Common myeloid progenitor, CD34-positive (primary cell): ENCODE measurements around the gene BBOX1.

Experiments
- CTCF ChIA-PET: fragments of 350-600 bp; sonication (Branson Sonifier 250); formaldehyde crosslinking; loops from one replicate; lab custom pipeline; 2021; ENCODE audit warnings: antibody characterized with exemption; lab: Charles Lee
- POLR2A ChIA-PET: fragments of 350-600 bp; sonication (Branson Sonifier 250); formaldehyde crosslinking; loops from one replicate; lab custom pipeline; 2021; ENCODE audit warnings: antibody characterized with exemption; lab: Charles Lee
- DNase-seq, 3 donors: peaks; one replicate each; pipeline versions ENCODE4 v3.0.0 to v3.0.0-alpha.2; 2013
- H3K27ac ChIP-seq, 2 experiments: 1 replicate in 1 of 2; 2 replicates in 1 of 2; pipeline ENCODE4 v1.7.0; 2013; ENCODE audit warnings: inconsistent platforms in 2 of 2, low read length in 2 of 2, mild to moderate bottlenecking in 2 of 2, low read depth in 1 of 2, moderate library complexity in 1 of 2; ENCODE audit not compliant: severe bottlenecking in 2 of 2, insufficient read depth in 1 of 2, poor library complexity in 1 of 2
- H3K27me3 ChIP-seq, 5 experiments: replicated peaks in 2 of 5; 1 replicate in 3 of 5; 2 replicates in 2 of 5; pipeline versions ENCODE4 v1.6.1 to v1.7.0; 2013; ENCODE audit warnings: low read length in 4 of 5, mild to moderate bottlenecking in 2 of 5, moderate library complexity in 2 of 5, inconsistent platforms in 1 of 5; ENCODE audit not compliant: insufficient read depth in 5 of 5, control insufficient read depth in 4 of 5
- H3K36me3 ChIP-seq, 4 experiments: 1 replicate in 2 of 4; 2 replicates in 2 of 4; pipeline versions ENCODE4 v1.6.1 to v1.7.0; 2013; ENCODE audit warnings: low read length in 3 of 4, control low read depth in 1 of 4, mild to moderate bottlenecking in 1 of 4; ENCODE audit not compliant: control insufficient read depth in 4 of 4, insufficient read depth in 4 of 4
- H3K4me1 ChIP-seq, 4 experiments: 1 replicate in 3 of 4; 2 replicates in 1 of 4; pipeline versions ENCODE4 v1.6.1 to v1.7.1; 2013; ENCODE audit warnings: low read length in 3 of 4, mild to moderate bottlenecking in 3 of 4, control low read depth in 1 of 4, inconsistent platforms in 1 of 4, moderate library complexity in 1 of 4; ENCODE audit not compliant: control insufficient read depth in 4 of 4, insufficient read depth in 4 of 4; ENCODE audit errors: control extremely low read depth in 1 of 4
- H3K4me3 ChIP-seq, 7 experiments: 1 replicate in 4 of 7; 2 replicates in 3 of 7; pipeline versions ENCODE4 v1.5.1 to v1.7.0; 2013; ENCODE audit warnings: mild to moderate bottlenecking in 7 of 7, low read length in 6 of 7, moderate library complexity in 6 of 7, inconsistent platforms in 2 of 7, low read depth in 2 of 7, control low read depth in 1 of 7; ENCODE audit not compliant: insufficient read depth in 4 of 7, control insufficient read depth in 1 of 7; ENCODE audit errors: extremely low read depth in 1 of 7
- H3K9me3 ChIP-seq, 5 experiments: 1 replicate in 4 of 5; 2 replicates in 1 of 5; pipeline versions ENCODE4 v1.6.1 to v1.7.1; 2013; ENCODE audit warnings: low read length in 4 of 5, mild to moderate bottlenecking in 2 of 5, inconsistent platforms in 1 of 5, low read depth in 1 of 5, moderate library complexity in 1 of 5; ENCODE audit not compliant: control insufficient read depth in 4 of 5, insufficient read depth in 2 of 5; ENCODE audit errors: control extremely low read depth in 1 of 5
- WGBS: methylation state at CpG from one replicate; pipeline ENCODE4 v1.1.5; 2013; ENCODE audit not compliant: insufficient coverage; 5-methylcytosine and 5-hydroxymethylcytosine counted together

Gene BBOX1

GRCh38 chr11:27141576-27141975, 101.0 kb downstream of the BBOX1 start:
- Histone ChIP-seq H3K4me1 (no peaks in the 10 kb centered on the region), H3K9me3 (peaks cover 0 to 3% (median 0%) of the 10 kb centered on the region in 5 experiments), H3K4me3 (no peak overlapping the region), H3K36me3 (no peaks in the 10 kb centered on the region), H3K27me3 (no peaks in the 10 kb centered on the region), H3K27ac (no peak overlapping the region)
- ChIA-PET CTCF (no interaction called here), POLR2A (no interaction called here)
- WGBS: no CpG with 5 or more reads among the region's 1 CpG
- no peak for DNase-seq

- Histone ChIP-seq H3K4me1 (no peaks in the 10 kb centered on the region), H3K4me3 (no peak overlapping the region), H3K27me3 (no peaks in the 10 kb centered on the region), H3K36me3 (no peaks in the 10 kb centered on the region), H3K9me3 (no peaks in the 10 kb centered on the region), H3K27ac (no peak overlapping the region)
- DNase-seq: no peak
- ChIA-PET CTCF (no interaction called here), POLR2A (no interaction called here)
- WGBS: no CpG with 5 or more reads among the region's 1 CpG
Observed at GRCh38 chr11:27147916-27148315, 107.3 kb downstream of the BBOX1 start.

- Histone ChIP-seq H3K9me3 (no peaks in the 10 kb centered on the region), H3K27ac (no peak overlapping the region), H3K36me3 (no peaks in the 10 kb centered on the region), H3K4me1 (no peaks in the 10 kb centered on the region), H3K27me3 (no peaks in the 10 kb centered on the region), H3K4me3 (no peak overlapping the region)
- DNase-seq: no peak
- ChIA-PET CTCF (no interaction called here), POLR2A (no interaction called here)
Observed at GRCh38 chr11:27148506-27148905, 107.9 kb downstream of the BBOX1 start.

- WGBS: 100% methylated on average over 2 of the region's 2 CpGs
- Histone ChIP-seq H3K4me3 (no peak overlapping the region), H3K27ac (no peak overlapping the region), H3K36me3 (no peaks in the 10 kb centered on the region), H3K9me3 (no peaks in the 10 kb centered on the region), H3K27me3 (no peaks in the 10 kb centered on the region), H3K4me1 (no peaks in the 10 kb centered on the region)
- CTCF ChIA-PET: no interaction called here
- no peak for DNase-seq
- POLR2A ChIA-PET: no interaction called here
Observed at GRCh38 chr11:27150098-27150497, 109.5 kb downstream of the BBOX1 start.

- ChIA-PET POLR2A (no interaction called here), CTCF (interaction anchor here (0.8 kb wide), 1 partner anchor 398 kb away, joined by 3 read pairs; no protein-coding TSS in a partner anchor)
- H3K36me3 ChIP-seq: no peaks in the 10 kb centered on the region
- H3K9me3 ChIP-seq: no peaks in the 10 kb centered on the region
- no peak overlapping the region for H3K27ac ChIP-seq
- H3K4me3 ChIP-seq: no peak overlapping the region
- no peaks in the 10 kb centered on the region for H3K27me3 ChIP-seq
- DNase-seq: no peak
- H3K4me1 ChIP-seq: no peaks in the 10 kb centered on the region
- no CpG with 5 or more reads among the region's 1 CpG for WGBS
Observed at GRCh38 chr11:27153136-27153535, 112.5 kb downstream of the BBOX1 start.

- CTCF ChIA-PET: interaction anchor here (0.6 to 1.5 kb wide), 9 partner anchors 18 to 1177 kb away, joined by 3 to 9 read pairs (median 3); no protein-coding TSS in a partner anchor
Observed at GRCh38 chr11:27158456-27159334, 118.1 kb downstream of the BBOX1 start.

GRCh38 chr11:27159335-27159679, 118.7 kb downstream of the BBOX1 start:
- Histone ChIP-seq H3K4me3 (no peak overlapping the region), H3K27ac (no peak overlapping the region), H3K9me3 (no peaks in the 10 kb centered on the region), H3K36me3 (no peaks in the 10 kb centered on the region), H3K4me1 (no peaks in the 10 kb centered on the region), H3K27me3 (peaks cover 0 to 5% (median 0%) of the 10 kb centered on the region in 5 experiments)
- ChIA-PET POLR2A (no interaction called here), CTCF (interaction anchor here (1.0 to 1.1 kb wide), 3 partner anchors 25 to 403 kb away, joined by 3 read pairs; no protein-coding TSS in a partner anchor)
- 83% methylated on average over 2 of the region's 2 CpGs for WGBS
- DNase-seq: no peak

More at GRCh38 chr11:27158456-27159334, 118.1 kb downstream of the BBOX1 start:
- Histone ChIP-seq H3K27ac (no peak overlapping the region), H3K36me3 (no peaks in the 10 kb centered on the region), H3K4me1 (no peaks in the 10 kb centered on the region), H3K27me3 (peaks cover 0 to 5% (median 0%) of the 10 kb centered on the region in 5 experiments), H3K9me3 (no peaks in the 10 kb centered on the region), H3K4me3 (no peak overlapping the region)
- POLR2A ChIA-PET: no interaction called here
- peak; percentile 38 to 65 (median 61) for DNase-seq
- WGBS: 45% methylated on average over 6 of the region's 10 CpGs
